Fibroblast of lung (primary cell): ENCODE results near the gene HOXD4. TPM values are rescaled to one million over a fixed set of nuclear protein-coding genes. Genes with fewer than 3 reads are reported as not detected.

Source experiments
- DNase-seq, 2 donors: peaks; one replicate each; pipeline versions ENCODE4 v3.0.0 to v3.0.0-alpha.2; 2010; ENCODE audit warnings: low read depth in 2 of 2
- H2AFZ ChIP-seq: 2 replicates; pipeline ENCODE4 v1.5.1; 2012; ENCODE audit warnings: low read length, control low read depth, inconsistent platforms
- H3K27ac ChIP-seq: 2 replicates; pipeline ENCODE4 v1.5.1; 2011; ENCODE audit warnings: low read length, control low read depth; ENCODE audit not compliant: insufficient read depth
- H3K27me3 ChIP-seq: 2 replicates; pipeline ENCODE4 v1.5.1; 2011; ENCODE audit warnings: mild to moderate bottlenecking, low read length; ENCODE audit not compliant: control insufficient read depth, insufficient read depth
- H3K36me3 ChIP-seq: 2 replicates; pipeline ENCODE4 v1.5.1; 2011; ENCODE audit warnings: low read length; ENCODE audit not compliant: control insufficient read depth, insufficient read depth
- H3K4me1 ChIP-seq: 2 replicates; pipeline ENCODE4 v1.5.1; 2011; ENCODE audit warnings: low read length; ENCODE audit not compliant: control insufficient read depth, insufficient read depth; ENCODE audit errors: extremely low read depth
- H3K4me2 ChIP-seq: 2 replicates; pipeline ENCODE4 v1.5.1; 2011; ENCODE audit warnings: low read length, control low read depth; ENCODE audit not compliant: insufficient read depth; ENCODE audit errors: extremely low read depth
- H3K4me3 ChIP-seq, 4 experiments: fragments of 200-600 bp in 1 of 4; sonication (generic) in 1 of 4; replicated peaks in 1 of 4; 2 replicates each; pipeline ENCODE4 v1.5.1; 2011 to 2016; ENCODE audit warnings: low read length in 4 of 4, low read depth in 3 of 4, mild to moderate bottlenecking in 3 of 4, control low read depth in 2 of 4, inconsistent platforms in 1 of 4, mixed read lengths in 1 of 4; ENCODE audit not compliant: insufficient read depth in 1 of 4; ENCODE audit errors: control extremely low read depth in 1 of 4
- H3K79me2 ChIP-seq: 2 replicates; pipeline ENCODE4 v1.5.1; 2012; ENCODE audit warnings: mild to moderate bottlenecking, low read length, inconsistent platforms; ENCODE audit not compliant: control insufficient read depth, insufficient read depth
- H3K9ac ChIP-seq: 2 replicates; pipeline ENCODE4 v1.5.1; 2011; ENCODE audit warnings: mild to moderate bottlenecking, low read length, control low read depth; ENCODE audit not compliant: insufficient read depth
- H3K9me3 ChIP-seq: 2 replicates; pipeline ENCODE4 v1.5.1; 2012; ENCODE audit warnings: low read depth, low read length; ENCODE audit not compliant: control insufficient read depth, insufficient read depth
- H4K20me1 ChIP-seq: 2 replicates; pipeline ENCODE4 v1.5.1; 2011; ENCODE audit warnings: low read length; ENCODE audit not compliant: control insufficient read depth, insufficient read depth; ENCODE audit errors: extremely low read depth
- CTCF ChIP-seq, 2 donors: IDR thresholded peaks in 1 of 2; conservative IDR thresholded peaks in 1 of 2; 1 replicate in 1 of 2; 2 replicates in 1 of 2; pipeline ENCODE4 v1.5.1; 2011 to 2012; ENCODE audit warnings: low read length in 2 of 2, control low read depth in 1 of 2, inconsistent platforms in 1 of 2, low read depth in 1 of 2, mild to moderate bottlenecking in 1 of 2
- EZH2 ChIP-seq: IDR thresholded peaks from 2 replicates; pipeline ENCODE4 v1.5.1; 2012; ENCODE audit warnings: low read length, control low read depth, mild to moderate bottlenecking; ENCODE audit errors: missing control alignments
- polyA plus RNA-seq, 2 donors: library from polyadenylated mRNA; depleted of rRNA in 1 of 2; stranded (reverse) in 1 of 2; unstranded in 1 of 2; fragments of >200 nt; gene quantifications; 2 replicates each; pipeline ENCODE4 v1.2.1, GENCODE V29; 2011 to 2012; ENCODE audit warnings: missing spikeins in 1 of 2
- total RNA-seq: library from RNA; depleted of rRNA; stranded (reverse); fragments of >200 nt; gene quantifications from 2 replicates; pipeline ENCODE4 v1.2.1, GENCODE V29; 2014

The HOXD4 gene
- total and polyA plus RNA-seq, 2 donors (not counting 1 experiment from before 2014, with no cell fraction given), result not detected

- Histone ChIP-seq H3K9ac (no peak overlapping the region), H3K36me3 (no peaks in the 10 kb centered on the region), H3K27ac (no peak overlapping the region), H2AFZ (no peak overlapping the region), H3K4me3 (no peak overlapping the region), H3K27me3 (peaks cover 51% of the 10 kb centered on the region), H3K9me3 (no peaks in the 10 kb centered on the region), H4K20me1 (no peaks in the 10 kb centered on the region), H3K79me2 (no peaks in the 10 kb centered on the region), H3K4me2 (no peak overlapping the region), H3K4me1 (no peaks in the 10 kb centered on the region)
- TF ChIP-seq CTCF (conservative IDR thresholded peaks at IDR 0.05 in 1 of 2, IDR thresholded peaks at IDR 0.05 in 1 of 2; ENCODE audit: low read depth in 1 of 2, low read length in 2 of 2) (no peak), EZH2 (no peak)
- DNase-seq, result no peak
These were observed 6.0 kb upstream of the HOXD4 start for GRCh38 chr2:176145085-176145969.

GRCh38 chr2:176146101-176146500 lies 5.2 kb upstream of the HOXD4 start:
- no peak for DNase-seq
- no peaks in the 10 kb centered on the region for H4K20me1 ChIP-seq
- H3K4me3 ChIP-seq, result no peak overlapping the region
- no peaks in the 10 kb centered on the region for H3K9me3 ChIP-seq
- no peak overlapping the region for H2AFZ ChIP-seq
- H3K27ac ChIP-seq, result no peak overlapping the region
- H3K36me3 ChIP-seq, result no peaks in the 10 kb centered on the region
- no peaks in the 10 kb centered on the region for H3K79me2 ChIP-seq
- H3K4me2 ChIP-seq, result no peak overlapping the region
- H3K4me1 ChIP-seq, result no peaks in the 10 kb centered on the region
- H3K27me3 ChIP-seq, result peaks cover 55% of the 10 kb centered on the region
- H3K9ac ChIP-seq, result no peak overlapping the region
- no peak for TF ChIP-seq CTCF (conservative IDR thresholded peaks at IDR 0.05 in 1 of 2, IDR thresholded peaks at IDR 0.05 in 1 of 2; ENCODE audit: low read depth in 1 of 2, low read length in 2 of 2)
- TF ChIP-seq EZH2, result no peak

GRCh38 chr2:176146645-176147044 lies 4.7 kb upstream of the HOXD4 start:
- TF ChIP-seq EZH2 (no peak), CTCF (conservative IDR thresholded peaks at IDR 0.05 in 1 of 2, IDR thresholded peaks at IDR 0.05 in 1 of 2; ENCODE audit: low read depth in 1 of 2, low read length in 2 of 2) (no peak)
- H3K79me2 ChIP-seq, result no peaks in the 10 kb centered on the region
- DNase-seq, result no peak
- H3K36me3 ChIP-seq, result no peaks in the 10 kb centered on the region
- no peak overlapping the region for H3K9ac ChIP-seq
- H3K4me1 ChIP-seq, result no peaks in the 10 kb centered on the region
- no peak overlapping the region for H3K4me2 ChIP-seq
- no peak overlapping the region for H3K4me3 ChIP-seq
- peaks cover 58% of the 10 kb centered on the region for H3K27me3 ChIP-seq
- H2AFZ ChIP-seq, result no peak overlapping the region
- H3K27ac ChIP-seq, result no peak overlapping the region
- no peaks in the 10 kb centered on the region for H4K20me1 ChIP-seq
- H3K9me3 ChIP-seq, result no peaks in the 10 kb centered on the region
